ENCODE measurements around the gene BTG4.

DNA sequence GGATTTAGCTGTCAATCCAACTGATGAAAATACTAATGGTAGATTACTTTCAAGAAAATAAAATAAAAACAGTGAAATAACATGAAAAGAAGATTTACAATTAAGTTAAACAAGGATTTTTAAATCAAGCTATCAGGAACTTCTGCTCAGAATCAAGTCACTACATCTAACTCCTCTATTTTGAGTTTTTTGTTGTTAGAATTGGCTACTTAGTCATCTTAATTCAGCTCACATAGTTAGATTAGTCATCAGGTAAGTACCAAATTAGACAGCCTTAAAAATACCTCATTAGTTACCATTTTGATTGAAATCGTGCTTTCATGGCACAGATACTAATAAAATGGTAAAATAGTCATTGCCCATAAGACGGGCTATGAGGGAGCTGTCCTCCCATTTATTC is 35.8 kb downstream of the BTG4 start:
- TF ChIP-seq POLR2A (IDR thresholded peaks at IDR 0.05) (no peak), POLR2AphosphoS5 (IDR thresholded peaks at IDR 0.05) (no peak)
- TF ChIP-seq, protein P1, sequence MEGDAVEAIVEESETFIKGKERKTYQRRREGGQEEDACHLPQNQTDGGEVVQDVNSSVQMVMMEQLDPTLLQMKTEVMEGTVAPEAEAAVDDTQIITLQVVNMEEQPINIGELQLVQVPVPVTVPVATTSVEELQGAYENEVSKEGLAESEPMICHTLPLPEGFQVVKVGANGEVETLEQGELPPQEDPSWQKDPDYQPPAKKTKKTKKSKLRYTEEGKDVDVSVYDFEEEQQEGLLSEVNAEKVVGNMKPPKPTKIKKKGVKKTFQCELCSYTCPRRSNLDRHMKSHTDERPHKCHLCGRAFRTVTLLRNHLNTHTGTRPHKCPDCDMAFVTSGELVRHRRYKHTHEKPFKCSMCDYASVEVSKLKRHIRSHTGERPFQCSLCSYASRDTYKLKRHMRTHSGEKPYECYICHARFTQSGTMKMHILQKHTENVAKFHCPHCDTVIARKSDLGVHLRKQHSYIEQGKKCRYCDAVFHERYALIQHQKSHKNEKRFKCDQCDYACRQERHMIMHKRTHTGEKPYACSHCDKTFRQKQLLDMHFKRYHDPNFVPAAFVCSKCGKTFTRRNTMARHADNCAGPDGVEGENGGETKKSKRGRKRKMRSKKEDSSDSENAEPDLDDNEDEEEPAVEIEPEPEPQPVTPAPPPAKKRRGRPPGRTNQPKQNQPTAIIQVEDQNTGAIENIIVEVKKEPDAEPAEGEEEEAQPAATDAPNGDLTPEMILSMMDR (IDR thresholded peaks at IDR 0.05): no peak

All from upper lobe of left lung (tissue), 4 donors.